ENCODE measurements around the gene TRIM72.

Gene TRIM72

GRCh38 chr16:31186930-31187807 lies 26.8 kb upstream of the TRIM72 start:
- DNase-seq (ENCODE audit: low read depth): no peak
- H3K4me3 ChIP-seq (replicated peaks; ENCODE audit: low read depth, low read length): no peak overlapping the region
- no peak for TF ChIP-seq CTCF (IDR thresholded peaks at IDR 0.05; ENCODE audit: low read length, missing control alignments)

DNA sequence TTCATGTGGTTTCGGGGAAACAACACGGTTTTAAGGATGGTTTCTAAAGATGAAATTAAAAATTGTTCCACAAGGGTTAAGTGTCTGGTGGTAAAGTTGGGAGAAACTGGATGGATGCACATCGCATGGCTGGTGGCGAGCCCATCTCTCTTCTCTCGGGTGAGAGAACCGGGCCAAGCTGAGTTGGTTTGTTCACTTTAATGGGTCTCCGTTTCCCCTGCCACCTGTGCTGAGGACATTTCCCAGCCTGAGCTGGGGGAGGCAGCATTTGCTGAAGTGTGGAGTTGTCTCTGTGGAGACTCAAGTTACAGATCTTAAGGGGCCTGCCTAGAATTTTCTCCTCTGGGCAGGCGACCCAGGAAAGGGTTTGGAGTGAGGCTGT lies 26.1 kb upstream of the TRIM72 start:
- no peak overlapping the region for H3K4me3 ChIP-seq (replicated peaks; ENCODE audit: low read depth, low read length)
- TF ChIP-seq CTCF (IDR thresholded peaks at IDR 0.05; ENCODE audit: low read length, missing control alignments): no peak
- no peak for DNase-seq (ENCODE audit: low read depth)

DNA sequence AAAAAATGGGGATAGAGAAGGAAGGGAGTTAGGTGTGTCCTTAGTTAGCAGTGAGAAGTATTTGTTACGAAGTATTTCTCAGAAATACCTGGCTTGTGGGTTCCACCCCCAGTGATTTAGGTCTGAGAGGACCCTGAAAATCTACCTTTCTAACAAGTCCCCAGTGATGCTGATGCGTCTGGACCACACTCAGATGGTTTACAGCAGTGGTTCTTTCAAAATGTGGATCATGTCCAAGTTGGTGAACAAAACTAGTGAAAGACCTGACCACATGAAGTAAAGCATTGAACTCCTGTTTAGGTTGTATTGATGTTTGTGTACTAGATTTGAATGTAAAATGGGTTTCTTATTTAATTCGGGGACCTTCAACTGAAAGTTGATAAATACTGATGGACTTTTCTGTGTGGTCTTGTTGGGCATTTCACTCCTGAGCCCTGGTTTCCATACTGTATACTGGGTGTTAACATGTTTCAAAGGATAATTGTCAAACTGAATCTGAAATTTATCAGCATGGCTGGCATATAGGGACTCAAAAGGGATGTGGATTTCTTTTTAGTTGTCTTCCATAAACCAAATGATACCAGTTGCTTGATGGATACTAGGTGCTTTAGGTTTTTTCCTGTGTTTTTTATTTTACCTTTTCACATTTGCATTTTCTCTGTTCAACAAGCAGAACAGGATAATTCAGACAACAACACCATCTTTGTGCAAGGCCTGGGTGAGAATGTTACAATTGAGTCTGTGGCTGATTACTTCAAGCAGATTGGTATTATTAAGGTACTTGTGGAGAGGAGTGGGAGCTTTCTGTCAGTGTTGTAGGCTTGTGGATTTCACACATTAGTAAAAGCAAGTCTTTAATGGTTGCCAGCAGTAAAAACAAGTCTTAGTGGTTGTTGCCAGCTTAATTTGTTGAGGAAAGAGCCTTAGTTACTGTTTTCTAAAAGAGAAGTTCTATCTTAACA lies 25.2 kb upstream of the TRIM72 start:
- no peak overlapping the region for H3K4me3 ChIP-seq (replicated peaks; ENCODE audit: low read depth, low read length)
- no peak for TF ChIP-seq CTCF (IDR thresholded peaks at IDR 0.05; ENCODE audit: low read length, missing control alignments)
- no peak for DNase-seq (ENCODE audit: low read depth)

- H3K4me3 ChIP-seq (replicated peaks; ENCODE audit: low read depth, low read length): no peak overlapping the region
- TF ChIP-seq CTCF (IDR thresholded peaks at IDR 0.05; ENCODE audit: low read length, missing control alignments): no peak
Observed at GRCh38 chr16:31189412-31189778, 24.5 kb upstream of the TRIM72 start.

GRCh38 chr16:31190061-31190460 lies 23.9 kb upstream of the TRIM72 start:
- H3K4me3 ChIP-seq (replicated peaks; ENCODE audit: low read depth, low read length): no peak overlapping the region
- DNase-seq (ENCODE audit: low read depth): no peak
- no peak for TF ChIP-seq CTCF (IDR thresholded peaks at IDR 0.05; ENCODE audit: low read length, missing control alignments)

More at GRCh38 chr16:31189412-31189778, 24.5 kb upstream of the TRIM72 start:
- DNase-seq (ENCODE audit: low read depth): no peak

DNA sequence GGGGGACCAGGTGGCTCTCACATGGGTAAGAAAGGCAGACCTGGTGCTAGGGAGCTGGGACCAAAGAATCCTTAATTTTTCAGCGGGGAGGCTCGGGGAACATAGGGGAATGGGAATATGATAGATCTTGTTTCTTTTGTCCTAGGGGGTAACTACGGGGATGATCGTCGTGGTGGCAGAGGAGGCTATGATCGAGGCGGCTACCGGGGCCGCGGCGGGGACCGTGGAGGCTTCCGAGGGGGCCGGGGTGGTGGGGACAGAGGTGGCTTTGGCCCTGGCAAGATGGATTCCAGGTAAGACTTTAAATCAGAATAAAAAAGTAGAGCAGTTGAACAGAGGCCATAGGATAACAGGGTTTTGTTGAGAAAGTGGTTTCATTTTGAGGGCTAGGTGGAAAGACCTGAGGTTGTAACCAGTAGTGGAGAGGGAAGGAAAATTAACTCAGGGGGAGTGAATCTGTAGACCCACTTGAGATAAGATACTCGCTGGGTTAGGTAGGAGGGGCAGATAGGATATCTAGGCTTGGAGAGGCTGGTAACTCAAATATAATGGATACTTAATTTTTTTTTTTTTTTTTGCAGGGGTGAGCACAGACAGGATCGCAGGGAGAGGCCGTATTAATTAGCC lies 23.0 kb upstream of the TRIM72 start:
- no peak for TF ChIP-seq CTCF (IDR thresholded peaks at IDR 0.05; ENCODE audit: low read length, missing control alignments)
- DNase-seq (ENCODE audit: low read depth): no peak
- H3K4me3 ChIP-seq (replicated peaks; ENCODE audit: low read depth, low read length): no peak overlapping the region

Measured in fibroblast of pulmonary artery (primary cell).